ENCODE results near the gene MBD2. TPM values are rescaled to one million over a fixed set of nuclear protein-coding genes. Genes with fewer than 3 reads are reported as not detected.

Gene MBD2
- total RNA-seq, 1 donor from 2014 or later = 150 TPM

GRCh38 chr18:54151376-54151775, 73.1 kb downstream of the MBD2 start:
- Mint-ChIP-seq H3K4me1 (peaks cover 12% of the 10 kb centered on the region), H3K27me3 (no peaks in the 10 kb centered on the region), H3K9me3 (peaks cover 2% of the 10 kb centered on the region), H3K4me3 (no peak overlapping the region), H3K36me3 (ENCODE audit: low read depth) (peaks cover 46% of the 10 kb centered on the region), H3K27ac (no peak overlapping the region)
- TF ChIP-seq CTCF (IDR thresholded peaks at IDR 0.05) = no peak
- DNase-seq (no peak), ATAC-seq (ENCODE audit: low read depth) (no peak)
- ChIA-PET POLR2A (interaction anchor here (0.7 kb wide), 1 partner anchor 129 kb away, joined by 8 read pairs; no protein-coding TSS in a partner anchor), CTCF (no interaction called here)
- intact Hi-C loops (cut with micrococcal nuclease) = no loop called here

- ATAC-seq (ENCODE audit: low read depth) = no peak
- DNase-seq = no peak
- intact Hi-C loops (cut with micrococcal nuclease) = no loop called here
- Mint-ChIP-seq H3K36me3 (ENCODE audit: low read depth) (peaks cover 36% of the 10 kb centered on the region), H3K4me3 (no peak overlapping the region), H3K27ac (no peak overlapping the region), H3K27me3 (no peaks in the 10 kb centered on the region), H3K4me1 (peaks cover 12% of the 10 kb centered on the region), H3K9me3 (peaks cover 2% of the 10 kb centered on the region)
- POLR2A ChIA-PET = no interaction called here
- CTCF ChIA-PET = interaction anchor here (0.6 kb wide), 1 partner anchor 919 kb away, joined by 3 read pairs; no protein-coding TSS in a partner anchor
- TF ChIP-seq CTCF (IDR thresholded peaks at IDR 0.05) = no peak
Observed at GRCh38 chr18:54150226-54150625, 74.2 kb downstream of the MBD2 start.

- CTCF ChIA-PET = no interaction called here
Observed at GRCh38 chr18:54149078-54149697, 75.3 kb downstream of the MBD2 start.

GRCh38 chr18:54148678-54149077, 75.8 kb downstream of the MBD2 start:
- intact Hi-C loops (cut with micrococcal nuclease) = no loop called here
- Mint-ChIP-seq H3K27me3 (no peaks in the 10 kb centered on the region), H3K36me3 (ENCODE audit: low read depth) (peaks cover 21% of the 10 kb centered on the region), H3K4me3 (no peak overlapping the region), H3K27ac (no peak overlapping the region), H3K4me1 (peaks cover 12% of the 10 kb centered on the region), H3K9me3 (peaks cover 3% of the 10 kb centered on the region)
- no peak for ATAC-seq (ENCODE audit: low read depth)
- POLR2A ChIA-PET = no interaction called here
- CTCF ChIA-PET = no interaction called here
- DNase-seq = no peak
- no peak for TF ChIP-seq CTCF (IDR thresholded peaks at IDR 0.05)

More at GRCh38 chr18:54149078-54149697, 75.3 kb downstream of the MBD2 start:
- H3K36me3 Mint-ChIP-seq (ENCODE audit: low read depth) = peaks cover 25% of the 10 kb centered on the region
- H3K4me1 Mint-ChIP-seq = peaks cover 12% of the 10 kb centered on the region
- peak overlapping the region; percentile 39 for H3K27ac Mint-ChIP-seq
- POLR2A ChIA-PET = no interaction called here
- TF ChIP-seq CTCF (IDR thresholded peaks at IDR 0.05) = no peak
- intact Hi-C loops (cut with micrococcal nuclease) = no loop called here
- ATAC-seq (ENCODE audit: low read depth) = peak; percentile 21
- H3K9me3 Mint-ChIP-seq = peaks cover 2% of the 10 kb centered on the region
- no peak overlapping the region for H3K4me3 Mint-ChIP-seq
- DNase-seq = no peak
- no peaks in the 10 kb centered on the region for H3K27me3 Mint-ChIP-seq

GRCh38 chr18:54148151-54148550, 76.3 kb downstream of the MBD2 start:
- DNase-seq (no peak), ATAC-seq (ENCODE audit: low read depth) (no peak)
- H3K27ac Mint-ChIP-seq = no peak overlapping the region
- no peak overlapping the region for H3K4me3 Mint-ChIP-seq
- ChIA-PET POLR2A (no interaction called here), CTCF (no interaction called here)
- TF ChIP-seq CTCF (IDR thresholded peaks at IDR 0.05) = no peak
- intact Hi-C loops (cut with micrococcal nuclease) = no loop called here
- peaks cover 18% of the 10 kb centered on the region for H3K36me3 Mint-ChIP-seq (ENCODE audit: low read depth)
- H3K9me3 Mint-ChIP-seq = peaks cover 8% of the 10 kb centered on the region
- H3K4me1 Mint-ChIP-seq = peaks cover 12% of the 10 kb centered on the region
- H3K27me3 Mint-ChIP-seq = no peaks in the 10 kb centered on the region
